Upper lobe of left lung (tissue), 6 donors: ENCODE results near the gene CRISPLD2. TPM values are rescaled to one million over a fixed set of nuclear protein-coding genes. Genes with fewer than 3 reads are reported as not detected.

Experiments
- ATAC-seq, 2 donors: fragments of 200-7000 bp; cut with Tn5 transposase; one replicate each; pipeline ENCODE4 v1.9.1; 2022; ENCODE audit warnings: mild to moderate bottlenecking in 2 of 2, moderate library complexity in 2 of 2; ENCODE audit not compliant: low FRiP score in 2 of 2
- DNase-seq, 2 donors: peaks; one replicate each; pipeline ENCODE4 v3.0.0-alpha.2; 2019 to 2020
- H3K27ac ChIP-seq, 4 donors: fragments of 200-600 bp; sonication (generic); one replicate each; pipeline ENCODE4 v1.5.1; 2016 to 2019
- H3K27me3 ChIP-seq, 4 donors: fragments of 200-600 bp; sonication (generic); one replicate each; pipeline ENCODE4 v1.5.1; 2017 to 2019
- H3K36me3 ChIP-seq, 4 donors: fragments of 200-600 bp; sonication (generic); one replicate each; pipeline ENCODE4 v1.5.1; 2016 to 2019
- H3K4me1 ChIP-seq, 4 donors: fragments of 200-600 bp; sonication (generic); one replicate each; pipeline ENCODE4 v1.5.1; 2018 to 2019
- H3K4me3 ChIP-seq, 4 donors: fragments of 200-600 bp; sonication (generic); one replicate each; pipeline ENCODE4 v1.5.1; 2017 to 2019; ENCODE audit warnings: mild to moderate bottlenecking in 2 of 4, moderate library complexity in 1 of 4
- H3K9me3 ChIP-seq, 4 donors: fragments of 200-600 bp; sonication (generic); one replicate each; pipeline ENCODE4 v1.5.1; 2018 to 2019
- EP300 ChIP-seq, 4 donors: sonication (generic); formaldehyde crosslinking; IDR thresholded peaks; one replicate each; pipeline ENCODE4 v1.5.1; 2017; ENCODE audit warnings: antibody characterized with exemption in 4 of 4, control low read depth in 2 of 4
- POLR2A ChIP-seq, 4 donors: fragments of 450-650 bp; IDR thresholded peaks; one replicate each; pipeline ENCODE4 v1.5.1; 2016 to 2017; ENCODE audit warnings: antibody characterized with exemption in 4 of 4, mild to moderate bottlenecking in 2 of 4
- POLR2AphosphoS5 ChIP-seq, 2 donors: sonication (generic); formaldehyde crosslinking; IDR thresholded peaks; one replicate each; pipeline ENCODE4 v1.5.1; 2017; ENCODE audit warnings: antibody characterized with exemption in 2 of 2
- WGBS, 2 donors: methylation state at CpG; one replicate each; pipeline ENCODE4 v1.1.5; 2017 to 2018; 5-methylcytosine and 5-hydroxymethylcytosine counted together
- total RNA-seq, 6 donors: library from RNA; depleted of rRNA in 4 of 6; stranded (reverse); fragments of >200 nt in 4 of 6; gene quantifications; one replicate each; pipeline versions ENCODE4 v1.1.0 to v1.2.1, GENCODE V29; 2016 to 2021
- TF ChIP-seq, protein P1 (sequence below), 6 experiments: fragments of 450-650 bp in 4 of 6; fragments of 200-600 bp in 2 of 6; sonication (generic) in 2 of 6; IDR thresholded peaks; one replicate each; pipeline ENCODE4 v1.5.1; 2016 to 2019; ENCODE audit warnings: antibody characterized with exemption in 6 of 6
- donor health status: DM: no; HTN: no; CAD: no; lungs with moderate emphysema.
- donor health status: DM: no; HTN: yes; CAD: no; lungs with severe emphysema.

Gene CRISPLD2
- total RNA-seq, 6 donors from 2014 or later = 30.2 to 109 (median 80.8) TPM

DNA sequence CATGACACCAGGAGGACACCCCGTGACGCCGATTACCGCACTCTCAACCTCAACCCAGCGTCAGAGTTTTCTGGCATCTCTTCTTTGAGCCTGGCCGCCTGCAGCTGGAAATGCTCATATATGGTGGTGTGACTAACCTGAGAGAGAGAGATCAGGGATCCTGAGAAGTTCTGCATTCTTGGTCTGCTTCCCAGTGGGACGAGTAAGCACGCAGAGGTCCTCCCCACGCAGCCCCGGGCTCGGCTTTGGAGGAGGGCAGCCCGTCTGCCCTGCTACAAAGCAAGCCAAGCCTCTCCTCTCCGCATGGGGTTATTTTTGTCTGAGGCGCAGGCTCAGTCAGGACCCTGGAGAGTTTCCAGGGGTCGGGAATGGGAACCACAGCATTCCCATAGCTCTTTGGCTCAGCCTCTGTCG, 16.5 kb downstream of the CRISPLD2 start:
- peak; percentile 53 to 64 for ATAC-seq

DNA sequence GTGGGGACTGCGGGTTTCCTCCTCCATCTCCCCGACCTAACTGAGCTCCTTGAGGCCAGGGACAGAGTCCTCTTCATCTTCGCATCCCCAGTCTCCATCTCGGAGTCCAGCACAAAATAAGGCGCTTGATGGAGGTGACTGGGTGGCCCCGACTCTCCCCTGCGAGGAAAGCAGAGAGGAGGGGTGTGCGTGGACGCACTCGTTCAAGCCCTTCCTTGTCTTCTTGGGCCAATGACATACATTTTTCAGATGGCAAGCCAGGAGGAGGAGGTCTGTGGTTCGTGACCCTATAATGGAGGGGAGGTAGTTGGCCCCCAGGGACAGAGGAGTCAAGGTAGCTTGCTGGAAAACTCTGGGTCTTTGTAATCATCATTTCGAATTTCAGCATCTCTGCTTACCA, 17.2 kb downstream of the CRISPLD2 start:
- ATAC-seq = no peak
- Histone ChIP-seq H3K27ac (peak overlapping the region in 3 of 4 donors; percentile 30 to 63 (median 63)), H3K27me3 (no peaks in the 10 kb centered on the region), H3K9me3 (no peaks in the 10 kb centered on the region), H3K4me1 (peaks cover 0 to 14% (median 8%) of the 10 kb centered on the region in 4 donors), H3K36me3 (peaks cover 0 to 15% (median 9%) of the 10 kb centered on the region in 4 donors), H3K4me3 (no peak overlapping the region)
- DNase-seq = no peak
- no peak for TF ChIP-seq EP300 (IDR thresholded peaks at IDR 0.05)
- TF ChIP-seq, protein P1, sequence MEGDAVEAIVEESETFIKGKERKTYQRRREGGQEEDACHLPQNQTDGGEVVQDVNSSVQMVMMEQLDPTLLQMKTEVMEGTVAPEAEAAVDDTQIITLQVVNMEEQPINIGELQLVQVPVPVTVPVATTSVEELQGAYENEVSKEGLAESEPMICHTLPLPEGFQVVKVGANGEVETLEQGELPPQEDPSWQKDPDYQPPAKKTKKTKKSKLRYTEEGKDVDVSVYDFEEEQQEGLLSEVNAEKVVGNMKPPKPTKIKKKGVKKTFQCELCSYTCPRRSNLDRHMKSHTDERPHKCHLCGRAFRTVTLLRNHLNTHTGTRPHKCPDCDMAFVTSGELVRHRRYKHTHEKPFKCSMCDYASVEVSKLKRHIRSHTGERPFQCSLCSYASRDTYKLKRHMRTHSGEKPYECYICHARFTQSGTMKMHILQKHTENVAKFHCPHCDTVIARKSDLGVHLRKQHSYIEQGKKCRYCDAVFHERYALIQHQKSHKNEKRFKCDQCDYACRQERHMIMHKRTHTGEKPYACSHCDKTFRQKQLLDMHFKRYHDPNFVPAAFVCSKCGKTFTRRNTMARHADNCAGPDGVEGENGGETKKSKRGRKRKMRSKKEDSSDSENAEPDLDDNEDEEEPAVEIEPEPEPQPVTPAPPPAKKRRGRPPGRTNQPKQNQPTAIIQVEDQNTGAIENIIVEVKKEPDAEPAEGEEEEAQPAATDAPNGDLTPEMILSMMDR (IDR thresholded peaks at IDR 0.05) = no peak
- TF ChIP-seq POLR2AphosphoS5 (IDR thresholded peaks at IDR 0.05) = no peak
- TF ChIP-seq POLR2A (IDR thresholded peaks at IDR 0.05) = no peak
- 83 to 90% methylated on average over 12 of the region's 12 CpGs for WGBS, 2 donors

More for the DNA sequence above, 16.5 kb downstream of the CRISPLD2 start:
- Histone ChIP-seq H3K27me3 (no peaks in the 10 kb centered on the region), H3K9me3 (no peaks in the 10 kb centered on the region), H3K36me3 (peaks cover 0 to 15% (median 9%) of the 10 kb centered on the region in 4 donors), H3K4me3 (no peak overlapping the region), H3K27ac (peak overlapping the region; percentile 27 to 71 (median 46)), H3K4me1 (peaks cover 0 to 16% (median 8%) of the 10 kb centered on the region in 4 donors)
- DNase-seq = peak in 1 of 2 donors; percentile 82
- WGBS, 2 donors = 32 to 33% methylated on average over 12 to 16 of the region's 16 CpGs
- TF ChIP-seq POLR2AphosphoS5 (IDR thresholded peaks at IDR 0.05) (peak; percentile 56 to 69), POLR2A (IDR thresholded peaks at IDR 0.05) (no peak), EP300 (IDR thresholded peaks at IDR 0.05) (peak in 1 of 4 donors; percentile 20)
- TF ChIP-seq, protein P1 (IDR thresholded peaks at IDR 0.05) = no peak

DNA sequence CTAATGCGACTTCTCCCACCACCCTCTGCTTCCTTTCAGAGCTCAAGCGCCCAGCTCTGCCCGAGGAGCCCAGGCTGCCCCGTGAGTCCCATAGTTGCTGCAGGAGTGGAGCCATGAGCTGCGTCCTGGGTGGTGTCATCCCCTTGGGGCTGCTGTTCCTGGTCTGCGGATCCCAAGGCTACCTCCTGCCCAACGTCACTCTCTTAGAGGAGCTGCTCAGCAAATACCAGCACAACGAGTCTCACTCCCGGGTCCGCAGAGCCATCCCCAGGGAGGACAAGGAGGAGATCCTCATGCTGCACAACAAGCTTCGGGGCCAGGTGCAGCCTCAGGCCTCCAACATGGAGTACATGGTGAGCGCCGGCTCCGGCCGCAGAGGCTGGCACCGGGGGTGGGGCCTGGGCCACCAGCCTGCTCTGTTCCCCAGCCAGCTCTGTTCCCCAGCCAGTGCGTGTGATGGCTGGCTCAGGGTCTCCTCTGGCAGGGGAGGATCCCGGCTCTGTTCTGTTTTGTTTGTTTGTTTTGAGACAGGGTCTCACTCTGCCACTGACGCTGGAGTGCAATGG, 18.7 kb downstream of the CRISPLD2 start:
- ATAC-seq = no peak
- WGBS, 2 donors = 75% methylated on average over 11 to 15 of the region's 19 CpGs

DNA sequence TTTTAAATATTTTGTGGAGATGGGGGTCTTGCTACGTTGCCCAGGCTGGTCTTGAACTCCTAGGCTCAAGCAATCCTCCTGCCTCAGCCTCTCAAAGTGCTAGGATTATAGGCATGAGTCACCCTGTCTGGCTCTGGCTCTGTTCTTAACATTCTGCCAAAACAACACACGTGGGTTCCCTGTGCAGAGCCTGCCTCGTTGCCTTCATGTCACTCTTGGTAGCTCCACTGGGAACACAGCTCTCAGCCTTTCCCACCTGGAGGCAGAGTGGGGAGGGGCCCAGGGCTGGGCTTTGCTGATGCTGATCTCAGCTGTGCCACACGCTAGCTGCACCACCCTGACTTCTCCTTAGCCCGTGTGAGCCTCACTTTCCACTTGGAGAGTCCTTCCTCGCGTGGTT, 19.3 kb downstream of the CRISPLD2 start:
- H3K27me3 ChIP-seq = no peaks in the 10 kb centered on the region
- H3K36me3 ChIP-seq = peaks cover 0 to 21% (median 9%) of the 10 kb centered on the region in 4 donors
- H3K27ac ChIP-seq = peak overlapping the region in 1 of 4 donors; percentile 46
- ATAC-seq = no peak
- H3K9me3 ChIP-seq = no peaks in the 10 kb centered on the region
- H3K4me3 ChIP-seq = no peak overlapping the region
- WGBS, 2 donors = 63% methylated on average over 5 to 7 of the region's 7 CpGs
- DNase-seq = no peak
- TF ChIP-seq, protein P1 (IDR thresholded peaks at IDR 0.05) = no peak
- H3K4me1 ChIP-seq = peaks cover 0 to 9% (median 5%) of the 10 kb centered on the region in 4 donors

More for the DNA sequence above, 18.7 kb downstream of the CRISPLD2 start:
- TF ChIP-seq POLR2AphosphoS5 (IDR thresholded peaks at IDR 0.05) = no peak
- TF ChIP-seq POLR2A (IDR thresholded peaks at IDR 0.05) = no peak
- TF ChIP-seq EP300 (IDR thresholded peaks at IDR 0.05) = no peak
- TF ChIP-seq, protein P1 (IDR thresholded peaks at IDR 0.05) = no peak
- Histone ChIP-seq H3K4me3 (no peak overlapping the region), H3K27ac (peak overlapping the region in 2 of 4 donors; percentile 3 to 46), H3K36me3 (peaks cover 0 to 19% (median 9%) of the 10 kb centered on the region in 4 donors), H3K27me3 (no peaks in the 10 kb centered on the region), H3K4me1 (peaks cover 0 to 10% (median 8%) of the 10 kb centered on the region in 4 donors), H3K9me3 (no peaks in the 10 kb centered on the region)
- peak in 1 of 2 donors; percentile 76 for DNase-seq

DNA sequence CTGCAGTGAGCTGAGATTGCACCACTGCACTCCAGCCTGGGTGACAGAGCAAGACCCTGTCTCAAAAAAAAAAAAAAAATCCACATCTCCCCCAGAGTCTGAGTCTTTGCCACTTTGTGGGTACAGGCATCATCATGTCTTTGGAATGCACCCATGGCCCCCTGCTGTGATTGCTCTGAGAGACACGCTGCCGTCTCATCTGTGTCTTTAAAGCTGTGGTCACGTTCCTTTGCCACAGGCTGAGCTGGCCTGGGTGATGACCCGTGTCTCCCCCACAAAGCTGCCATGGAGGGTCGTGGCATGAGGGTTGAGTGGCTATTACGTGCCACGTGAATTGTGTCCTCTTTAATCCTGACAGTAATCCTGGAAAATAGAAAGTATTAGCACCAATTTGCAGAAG, 20.2 kb downstream of the CRISPLD2 start:
- Histone ChIP-seq H3K27ac (no peak overlapping the region), H3K9me3 (no peaks in the 10 kb centered on the region), H3K4me1 (peaks cover 0 to 9% (median 4%) of the 10 kb centered on the region in 4 donors), H3K36me3 (peaks cover 0 to 26% (median 9%) of the 10 kb centered on the region in 4 donors), H3K4me3 (no peak overlapping the region), H3K27me3 (no peaks in the 10 kb centered on the region)
- TF ChIP-seq POLR2AphosphoS5 (IDR thresholded peaks at IDR 0.05) (no peak), EP300 (IDR thresholded peaks at IDR 0.05) (no peak), POLR2A (IDR thresholded peaks at IDR 0.05) (no peak)
- TF ChIP-seq, protein P1 (IDR thresholded peaks at IDR 0.05) = no peak
- 70 to 73% methylated on average over 7 of the region's 7 CpGs for WGBS, 2 donors
- ATAC-seq = no peak
- no peak for DNase-seq
